Mucosa of gallbladder (tissue), 1 donor: ENCODE results near the gene MRPS23. TPM values are rescaled to one million over a fixed set of nuclear protein-coding genes. Genes with fewer than 3 reads are reported as not detected.
A peak's percentile ranks its signal among the peaks of the same experiment; 100 is the strongest.

Source experiments
- DNase-seq: peaks from one replicate; pipeline ENCODE4 v3.0.0-alpha.2; 2020; ENCODE audit warnings: low spot score
- total RNA-seq: library from RNA; stranded (reverse); gene quantifications from one replicate; pipeline ENCODE4 v1.2.1, GENCODE V29; 2021
- donor health status: DM: no; HTN: no; CAD: no.

MRPS23 gene
- total RNA-seq, result 32.5 TPM

- DNase-seq, result peak; percentile 99
Measured at GRCh38 chr17:57849874-57850754, at the start of gene MRPS23. Gene MRPS23 (minus strand): TSS chr17:57850044. CDS start chr17:57850010, 34 bp downstream.

- no peak for DNase-seq
Measured at GRCh38 chr17:57899391-57899790, 49.5 kb upstream of the MRPS23 start.

DNA sequence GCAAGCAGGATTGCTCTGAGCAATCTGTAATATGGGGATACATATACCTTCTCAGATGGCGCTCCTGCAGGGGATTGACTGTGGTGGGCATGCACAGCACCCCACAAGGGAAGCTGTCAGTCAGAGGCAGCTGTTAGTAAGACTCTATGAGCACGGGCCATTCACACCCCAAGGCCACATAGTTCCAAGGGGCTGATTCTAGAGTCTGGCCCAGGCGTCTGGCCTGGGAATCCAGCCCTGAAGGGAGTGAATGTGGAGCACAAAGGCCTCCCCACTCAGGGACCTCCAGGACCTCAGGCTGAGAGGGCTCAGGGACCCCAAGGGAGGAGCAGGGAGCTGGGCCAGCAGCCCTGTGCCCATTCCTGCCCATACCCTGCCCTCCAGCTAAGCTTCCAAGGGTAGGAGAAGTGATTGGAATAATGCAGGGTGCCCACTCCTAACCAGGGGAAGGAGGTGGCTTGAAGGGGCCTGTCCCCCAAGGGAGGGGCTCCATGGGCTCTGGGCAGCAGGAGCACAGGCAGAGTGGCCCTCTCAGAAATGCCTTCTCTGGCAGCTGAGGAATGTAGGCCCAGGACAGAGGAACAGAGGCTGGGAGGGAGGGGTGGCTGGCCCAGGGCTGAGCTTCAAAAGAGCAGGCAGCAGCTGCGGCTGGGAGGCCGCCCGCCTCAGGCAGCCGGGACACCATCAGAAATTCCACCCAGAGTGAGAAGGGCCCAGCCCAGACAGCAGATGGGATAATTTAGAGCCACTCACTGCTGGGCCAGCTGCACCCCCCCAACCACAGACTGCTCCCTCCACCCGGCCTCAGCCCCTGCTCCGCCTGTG is 48.9 kb upstream of the MRPS23 start:
- peak; percentile 53 for DNase-seq

GRCh38 chr17:57895382-57896060 is 45.7 kb upstream of the MRPS23 start:
- no peak for DNase-seq

- no peak for DNase-seq
Measured at GRCh38 chr17:57894848-57895247, 45.0 kb upstream of the MRPS23 start.

DNA sequence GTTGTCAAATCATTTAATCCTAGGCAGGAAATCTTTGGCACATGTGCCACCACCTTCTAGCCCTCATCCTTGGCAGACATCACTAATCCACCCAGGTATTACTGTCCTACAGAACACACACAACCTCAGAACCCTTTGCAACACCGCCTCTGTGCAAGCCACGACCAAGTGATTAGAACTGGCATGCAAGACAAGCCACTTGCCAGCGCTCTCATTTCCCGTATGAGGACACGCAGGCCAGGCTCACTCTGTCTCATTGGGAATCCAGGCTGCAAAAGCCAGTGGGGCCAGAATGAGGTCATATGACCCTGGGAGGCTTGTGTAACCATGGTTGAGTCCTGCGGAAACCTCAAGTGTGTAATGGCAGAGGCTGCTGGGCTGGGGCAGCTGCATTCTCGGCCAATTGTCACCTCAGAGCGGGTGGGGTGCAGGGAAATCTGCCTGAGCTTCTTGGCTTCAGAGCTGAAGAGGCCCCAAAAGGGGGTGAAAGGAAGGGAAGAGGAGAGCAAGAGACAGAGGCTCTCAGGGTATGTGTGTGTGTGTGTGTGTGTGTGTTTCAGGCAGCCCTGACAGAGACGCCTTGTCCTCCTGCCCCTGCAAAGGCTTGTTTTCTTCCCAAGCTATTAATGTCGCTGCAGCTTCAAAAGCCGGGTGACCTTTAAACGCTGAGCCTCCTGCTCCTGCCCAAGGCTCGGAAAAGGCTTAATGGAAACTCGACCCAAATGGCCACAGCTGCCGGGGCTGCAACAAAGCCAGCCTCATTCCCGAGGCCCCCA is 43.2 kb upstream of the MRPS23 start:
- DNase-seq, result peak; percentile 88

DNA sequence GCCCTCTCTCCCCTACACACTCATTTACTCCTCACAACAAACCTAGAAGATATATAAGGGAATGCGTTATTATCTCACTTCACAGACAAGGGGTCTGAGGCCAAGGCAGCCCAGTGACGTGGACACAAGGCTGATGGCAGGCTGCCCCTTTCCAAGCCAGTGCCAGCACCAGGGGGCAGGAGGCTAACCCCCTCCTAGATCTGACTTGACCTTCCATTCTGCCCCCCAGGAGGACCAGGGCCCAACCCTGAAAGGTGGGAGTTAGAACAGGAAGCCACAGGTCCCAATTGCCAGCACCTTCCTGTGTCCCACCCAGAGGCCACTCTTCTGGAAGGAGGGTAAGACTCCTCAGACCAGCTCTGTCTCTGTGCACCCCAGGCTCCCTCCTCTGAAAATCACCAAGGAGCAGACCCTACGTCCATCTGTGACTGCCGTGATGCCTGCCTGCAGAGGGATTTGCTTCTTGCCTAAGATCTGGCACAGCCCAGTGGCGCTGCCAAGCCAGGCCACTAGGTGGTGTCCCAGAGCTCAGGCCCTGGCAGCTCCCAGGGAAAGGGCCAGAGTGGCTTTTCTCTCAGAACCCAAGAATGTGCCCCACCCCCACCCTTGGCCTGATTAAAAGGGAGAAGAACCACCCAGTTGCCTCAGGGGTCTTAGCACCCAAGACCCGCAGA is 42.4 kb upstream of the MRPS23 start:
- peak; percentile 91 for DNase-seq

GRCh38 chr17:57890857-57891232 is 41.0 kb upstream of the MRPS23 start:
- DNase-seq, result no peak

- peak; percentile 84 for DNase-seq
Measured at GRCh38 chr17:57889892-57890856, 40.3 kb upstream of the MRPS23 start.

DNA sequence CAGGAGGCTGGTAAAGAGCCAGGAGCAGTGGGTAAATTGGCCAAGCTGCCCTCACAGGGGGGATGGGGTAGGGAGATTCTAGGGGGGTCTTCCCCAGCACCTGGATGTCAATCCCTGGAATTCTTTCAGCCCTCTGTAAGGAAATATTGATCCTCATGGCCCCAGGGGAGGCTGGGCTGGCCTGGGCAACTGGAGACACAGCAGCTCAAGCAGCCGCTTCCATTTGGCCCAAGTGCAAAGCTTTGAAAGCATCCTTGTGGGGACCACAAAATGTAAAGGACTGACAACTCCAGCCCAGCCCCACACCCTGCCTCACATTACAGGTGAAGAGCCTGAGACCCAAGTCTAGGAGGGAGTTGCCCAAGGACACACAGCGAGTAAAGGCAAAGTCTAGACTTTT is 39.4 kb upstream of the MRPS23 start:
- no peak for DNase-seq

DNA sequence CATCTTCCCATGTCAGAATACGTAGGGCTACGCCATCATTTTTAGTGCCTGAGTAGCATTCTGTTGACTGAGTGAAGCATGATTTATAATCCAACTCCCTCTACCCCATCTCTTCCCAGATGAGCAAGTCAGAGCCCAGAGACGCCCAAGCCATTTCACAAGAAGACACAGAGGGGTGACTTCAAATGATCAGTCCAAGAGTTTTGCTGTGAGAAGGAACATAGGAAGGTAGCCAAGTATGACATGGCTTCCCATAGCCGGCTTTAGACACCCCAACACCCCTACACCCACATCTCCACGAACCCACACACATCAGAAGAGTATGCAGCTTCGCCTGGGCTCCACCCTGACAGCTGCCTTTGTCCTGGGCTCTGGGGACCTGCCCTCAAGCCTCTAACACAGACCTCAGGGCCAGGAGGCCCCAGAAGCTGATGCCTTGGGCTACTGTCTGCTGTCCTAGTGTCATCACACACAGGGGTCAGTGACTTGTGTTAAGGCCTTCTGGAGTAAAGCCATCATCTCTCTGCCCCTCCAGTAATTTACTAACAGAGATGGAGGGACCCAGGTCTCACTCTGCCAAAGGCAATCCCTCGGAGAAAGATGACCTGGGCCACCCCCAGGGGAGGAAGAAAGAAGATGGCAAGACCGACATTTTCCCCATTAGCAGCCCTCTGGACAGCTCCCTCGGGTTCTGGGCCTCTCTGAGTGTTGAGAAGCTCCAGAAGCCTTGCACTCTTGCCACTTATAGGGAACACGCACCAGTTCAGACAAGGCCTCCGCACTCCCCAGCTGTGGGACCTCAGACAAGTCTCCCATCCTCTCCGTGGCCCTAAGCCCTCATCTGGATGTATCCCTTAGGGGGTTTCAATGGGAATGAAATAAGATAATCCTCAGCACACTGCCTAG is 38.7 kb upstream of the MRPS23 start:
- DNase-seq, result no peak

DNA sequence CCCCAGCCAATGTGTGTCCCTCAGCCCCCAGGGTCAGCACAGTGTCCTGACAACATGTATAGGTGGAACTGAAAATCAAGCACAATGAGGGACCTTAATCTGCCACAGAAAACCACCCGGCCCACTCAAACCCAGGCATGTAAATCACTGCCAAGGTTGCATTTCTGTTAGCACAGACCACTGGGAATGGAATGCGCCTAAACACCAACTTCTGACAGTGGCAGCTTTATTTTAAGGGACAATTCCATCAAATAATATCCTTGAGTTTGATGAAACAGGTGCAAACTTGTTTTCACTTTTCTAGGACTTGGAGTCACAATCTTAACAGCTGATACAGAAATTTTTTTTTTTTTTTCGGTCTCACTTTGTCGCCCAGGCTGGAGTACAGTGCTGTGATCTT is 37.3 kb upstream of the MRPS23 start:
- DNase-seq, result no peak

GRCh38 chr17:57886020-57886419 is 36.2 kb upstream of the MRPS23 start:
- no peak for DNase-seq

DNA sequence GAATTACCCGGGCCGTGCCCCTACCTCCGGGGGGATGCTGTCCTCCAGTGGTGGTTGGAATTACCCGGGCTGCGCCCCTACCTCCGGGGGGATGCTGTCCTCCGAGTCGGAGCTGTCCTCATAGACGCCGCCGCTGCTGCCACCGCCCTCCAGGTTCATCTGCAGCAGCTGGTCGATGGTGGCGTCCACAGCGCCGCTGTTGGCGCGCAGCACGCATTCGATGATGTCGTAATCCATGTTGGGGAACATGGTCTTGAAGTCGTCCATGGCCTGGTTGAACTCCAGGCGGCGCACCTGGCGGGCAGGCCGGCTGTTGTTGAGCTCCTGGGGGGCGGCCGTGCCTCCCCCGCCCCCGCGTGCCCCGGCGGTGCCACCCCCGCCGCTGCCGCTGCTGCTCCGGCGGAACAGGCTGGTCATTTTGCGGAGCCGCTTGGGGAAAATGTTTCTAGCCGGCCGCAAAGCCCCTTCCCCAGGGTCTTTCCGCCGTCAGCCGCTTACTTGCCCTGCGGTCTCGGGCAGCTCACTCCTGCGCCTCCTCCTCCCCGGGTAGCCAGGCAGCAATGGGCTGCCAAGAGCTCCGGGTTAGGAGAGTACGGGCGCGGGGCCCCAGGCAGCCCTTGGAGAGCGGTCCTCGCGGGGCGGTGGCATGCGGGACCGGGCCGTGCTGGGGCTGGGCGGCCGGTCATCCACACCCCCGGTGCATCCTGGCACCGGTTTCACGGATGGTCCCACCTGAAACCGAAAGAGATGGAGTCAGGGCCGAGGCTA is 35.5 kb upstream of the MRPS23 start:
- DNase-seq, result no peak

GRCh38 chr17:57881783-57882351 is 32.0 kb upstream of the MRPS23 start:
- no peak for DNase-seq

GRCh38 chr17:57881143-57881542 is 31.3 kb upstream of the MRPS23 start:
- DNase-seq, result peak; percentile 58

- no peak for DNase-seq
Measured at GRCh38 chr17:57880086-57880456, 30.2 kb upstream of the MRPS23 start.
